Renal cortical epithelial cell (primary cell): Measurements from ENCODE around the gene BHMT. TPM values are rescaled to one million over a fixed set of nuclear protein-coding genes. Genes with fewer than 3 reads are reported as not detected.
"Not testable (repeated sequence)": the region's sequence is repeated elsewhere in the genome, so short reads cannot be mapped to it uniquely, and the experiment has no call there.

Source experiments
- DNase-seq: peaks from one replicate; pipeline ENCODE4 v3.0.0-alpha.2; 2011; ENCODE audit warnings: low read depth
- total RNA-seq: library from RNA; depleted of rRNA; stranded (reverse); fragments of >200 nt; gene quantifications from 2 replicates; pipeline ENCODE4 v1.2.3, GENCODE V29; 2014

BHMT gene
- total RNA-seq, 1 donor from 2014 or later = 4.4 TPM

GRCh38 chr5:79111960-79112702, 522 bp downstream of the BHMT start:
- DNase-seq = no peak

- no peak for DNase-seq
These were observed 1.1 kb downstream of the BHMT start for GRCh38 chr5:79112703-79113058.

GRCh38 chr5:79119486-79119885, 7.9 kb downstream of the BHMT start:
- DNase-seq = peak; percentile 95

GRCh38 chr5:79120221-79120620, 8.6 kb downstream of the BHMT start:
- peak; percentile 81 for DNase-seq

GRCh38 chr5:79122973-79123372, 11.4 kb downstream of the BHMT start:
- DNase-seq = no peak

- no peak for DNase-seq
These were observed 13.0 kb downstream of the BHMT start for GRCh38 chr5:79124607-79125006.

- no peak for DNase-seq
These were observed 19.2 kb downstream of the BHMT start for GRCh38 chr5:79130781-79131180.

- DNase-seq = peak; percentile 67
These were observed 21.6 kb downstream of the BHMT start for GRCh38 chr5:79133121-79133656.

GRCh38 chr5:79133657-79134451, 22.2 kb downstream of the BHMT start:
- DNase-seq = peak; percentile 91

GRCh38 chr5:79135790-79136553, 24.4 kb downstream of the BHMT start:
- no peak for DNase-seq

GRCh38 chr5:79136618-79137017, 25.0 kb downstream of the BHMT start:
- DNase-seq = no peak

GRCh38 chr5:79140553-79140952, 28.9 kb downstream of the BHMT start:
- DNase-seq = no peak

GRCh38 chr5:79143684-79144379, 32.2 kb downstream of the BHMT start:
- DNase-seq = peak; percentile 95

- DNase-seq = no peak
These were observed 35.5 kb downstream of the BHMT start for GRCh38 chr5:79147076-79147475.

- DNase-seq = no peak
These were observed 37.8 kb downstream of the BHMT start for GRCh38 chr5:79149433-79149832.

GRCh38 chr5:79151942-79152671, 40.5 kb downstream of the BHMT start:
- DNase-seq = no peak

GRCh38 chr5:79157305-79157704, 45.7 kb downstream of the BHMT start:
- DNase-seq = no peak

GRCh38 chr5:79161647-79162046, 50.0 kb downstream of the BHMT start:
- not testable (repeated sequence) for DNase-seq

- no peak for DNase-seq
These were observed 56.4 kb downstream of the BHMT start for GRCh38 chr5:79168031-79168430.

GRCh38 chr5:79170661-79171060, 59.1 kb downstream of the BHMT start:
- no peak for DNase-seq
